Sigmoid colon (tissue), 7 donors: ENCODE results near the gene MACROD2. TPM values are rescaled to one million over a fixed set of nuclear protein-coding genes. Genes with fewer than 3 reads are reported as not detected.

ENCODE experiments used
- DNase-seq: peaks from one replicate; pipeline ENCODE4 v3.0.0-alpha.2; 2019
- H3K27ac ChIP-seq, 4 donors: fragments of 200-600 bp; sonication (generic); one replicate each; pipeline ENCODE4 v1.5.1; 2016 to 2019; ENCODE audit warnings: mild to moderate bottlenecking in 1 of 4
- H3K27me3 ChIP-seq, 3 donors: fragments of 200-600 bp; sonication (generic); one replicate each; pipeline ENCODE4 v1.5.1; 2019; ENCODE audit warnings: mild to moderate bottlenecking in 1 of 3
- H3K36me3 ChIP-seq, 4 donors: fragments of 200-600 bp; sonication (generic); one replicate each; pipeline ENCODE4 v1.5.1; 2016 to 2019
- H3K4me1 ChIP-seq, 4 donors: fragments of 200-600 bp; sonication (generic); one replicate each; pipeline ENCODE4 v1.5.1; 2017 to 2019
- H3K4me3 ChIP-seq, 4 donors: fragments of 200-600 bp; sonication (generic); one replicate each; pipeline ENCODE4 v1.5.1; 2017 to 2019; ENCODE audit warnings: mild to moderate bottlenecking in 2 of 4, moderate library complexity in 1 of 4
- H3K9me3 ChIP-seq, 4 donors: fragments of 200-600 bp in 3 of 4; sonication (generic) in 3 of 4; one replicate each; pipeline versions ENCODE4 v1.5.1 to v1.6.1; 2013 to 2019
- EP300 ChIP-seq, 4 donors: sonication (generic); formaldehyde crosslinking; IDR thresholded peaks; one replicate each; pipeline ENCODE4 v1.6.1; 2017; ENCODE audit warnings: antibody characterized with exemption in 4 of 4
- POLR2A ChIP-seq, 2 donors: fragments of 450-650 bp; IDR thresholded peaks; one replicate each; pipeline ENCODE4 v1.6.1; 2016; ENCODE audit warnings: antibody characterized with exemption in 2 of 2, mild to moderate bottlenecking in 2 of 2, moderate library complexity in 2 of 2
- POLR2AphosphoS5 ChIP-seq, 4 donors: sonication (generic); formaldehyde crosslinking; IDR thresholded peaks; one replicate each; pipeline ENCODE4 v1.6.1; 2017; ENCODE audit warnings: antibody characterized with exemption in 4 of 4
- WGBS, 2 donors: extraction: QIAGEN DNeasy Blood & Tissue Kit; methylation state at CpG; one replicate each; pipeline ENCODE4 v1.1.7; 2013; 5-methylcytosine and 5-hydroxymethylcytosine counted together
- intact Hi-C: fragments of 100-400 bp; cut with DNase I; formaldehyde crosslinking; loops from one replicate; pipeline ENCODE4 v1.15.1; 2023
- polyA plus RNA-seq, 3 donors: library from polyadenylated mRNA; stranded (reverse); fragments of 200-250 nt; gene quantifications; one replicate each; pipeline ENCODE4 v1.2.3, GENCODE V29; 2013
- total RNA-seq, 4 donors: library from RNA; depleted of rRNA; stranded (reverse); fragments of >200 nt; gene quantifications; one replicate each; pipeline ENCODE4 v1.1.0, GENCODE V29; 2016
- TF ChIP-seq, protein P1 (sequence below), 4 experiments: fragments of 450-650 bp in 3 of 4; fragments of 200-600 bp in 1 of 4; IDR thresholded peaks; one replicate each; pipeline ENCODE4 v1.5.1; 2016 to 2019; ENCODE audit warnings: antibody characterized with exemption in 4 of 4, mild to moderate bottlenecking in 3 of 4, moderate library complexity in 2 of 4
- donor health status: healthy with polysubstance abuse.
- donor health status: Bipolar disorder and iron deficiency.
- donor health status: healthy.

The MACROD2 gene
- total and polyA plus RNA-seq, 7 donors: 1.2 to 22.4 (median 5.8) TPM

- WGBS, 2 donors: 73 to 82% methylated on average over 3 of the region's 3 CpGs
- TF ChIP-seq EP300 (IDR thresholded peaks at IDR 0.05) (no peak), POLR2AphosphoS5 (IDR thresholded peaks at IDR 0.05) (no peak), POLR2A (IDR thresholded peaks at IDR 0.05) (no peak)
- TF ChIP-seq, protein P1, sequence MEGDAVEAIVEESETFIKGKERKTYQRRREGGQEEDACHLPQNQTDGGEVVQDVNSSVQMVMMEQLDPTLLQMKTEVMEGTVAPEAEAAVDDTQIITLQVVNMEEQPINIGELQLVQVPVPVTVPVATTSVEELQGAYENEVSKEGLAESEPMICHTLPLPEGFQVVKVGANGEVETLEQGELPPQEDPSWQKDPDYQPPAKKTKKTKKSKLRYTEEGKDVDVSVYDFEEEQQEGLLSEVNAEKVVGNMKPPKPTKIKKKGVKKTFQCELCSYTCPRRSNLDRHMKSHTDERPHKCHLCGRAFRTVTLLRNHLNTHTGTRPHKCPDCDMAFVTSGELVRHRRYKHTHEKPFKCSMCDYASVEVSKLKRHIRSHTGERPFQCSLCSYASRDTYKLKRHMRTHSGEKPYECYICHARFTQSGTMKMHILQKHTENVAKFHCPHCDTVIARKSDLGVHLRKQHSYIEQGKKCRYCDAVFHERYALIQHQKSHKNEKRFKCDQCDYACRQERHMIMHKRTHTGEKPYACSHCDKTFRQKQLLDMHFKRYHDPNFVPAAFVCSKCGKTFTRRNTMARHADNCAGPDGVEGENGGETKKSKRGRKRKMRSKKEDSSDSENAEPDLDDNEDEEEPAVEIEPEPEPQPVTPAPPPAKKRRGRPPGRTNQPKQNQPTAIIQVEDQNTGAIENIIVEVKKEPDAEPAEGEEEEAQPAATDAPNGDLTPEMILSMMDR (IDR thresholded peaks at IDR 0.05): no peak
- H3K27ac ChIP-seq: no peak overlapping the region
- no peaks in the 10 kb centered on the region for H3K9me3 ChIP-seq
- DNase-seq: no peak
- H3K36me3 ChIP-seq: no peaks in the 10 kb centered on the region
- intact Hi-C loops: no loop called here
- no peaks in the 10 kb centered on the region for H3K4me1 ChIP-seq
- no peaks in the 10 kb centered on the region for H3K27me3 ChIP-seq
- no peak overlapping the region for H3K4me3 ChIP-seq
Observed at GRCh38 chr20:14732343-14732742, 737.0 kb downstream of the MACROD2 start.

- Histone ChIP-seq H3K36me3 (no peaks in the 10 kb centered on the region), H3K9me3 (no peaks in the 10 kb centered on the region), H3K4me1 (no peaks in the 10 kb centered on the region), H3K27ac (no peak overlapping the region), H3K4me3 (no peak overlapping the region), H3K27me3 (no peaks in the 10 kb centered on the region)
- no peak for TF ChIP-seq POLR2AphosphoS5 (IDR thresholded peaks at IDR 0.05)
- intact Hi-C loops: no loop called here
- 74 to 81% methylated on average over 1 of the region's 1 CpG for whole genome bisulfite sequencing, 2 donors
- DNase-seq: no peak
Observed at GRCh38 chr20:14732996-14733395, 737.7 kb downstream of the MACROD2 start.

DNA sequence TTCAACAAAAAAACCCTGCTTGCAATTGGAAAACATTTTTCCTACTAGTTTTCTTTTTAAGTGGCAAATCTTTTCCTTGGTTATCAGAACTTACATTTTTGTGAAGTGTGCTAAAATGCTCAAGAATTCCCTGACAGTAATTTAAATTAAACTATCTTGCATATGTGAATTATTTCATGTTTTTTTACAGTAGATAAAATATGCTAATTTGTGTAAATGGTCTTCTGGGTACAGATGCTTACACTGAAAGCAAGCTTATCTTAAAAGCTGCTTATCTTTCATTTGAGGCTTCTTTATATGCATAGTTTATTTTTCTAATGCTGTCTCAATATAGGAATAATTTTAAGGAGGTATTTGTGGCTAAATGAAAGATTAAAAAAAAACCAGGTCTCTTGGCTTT lies 745.1 kb downstream of the MACROD2 start:
- H3K27me3 ChIP-seq: no peaks in the 10 kb centered on the region
- no peak for DNase-seq
- H3K27ac ChIP-seq: no peak overlapping the region
- intact Hi-C loops: no loop called here
- TF ChIP-seq, protein P1 (IDR thresholded peaks at IDR 0.05): no peak
- TF ChIP-seq POLR2A (IDR thresholded peaks at IDR 0.05) (no peak), EP300 (IDR thresholded peaks at IDR 0.05) (no peak), POLR2AphosphoS5 (IDR thresholded peaks at IDR 0.05) (no peak)
- no peak overlapping the region for H3K4me3 ChIP-seq
- no peaks in the 10 kb centered on the region for H3K36me3 ChIP-seq
- no peaks in the 10 kb centered on the region for H3K9me3 ChIP-seq
- H3K4me1 ChIP-seq: no peaks in the 10 kb centered on the region

- TF ChIP-seq POLR2A (IDR thresholded peaks at IDR 0.05) (no peak), POLR2AphosphoS5 (IDR thresholded peaks at IDR 0.05) (no peak), EP300 (IDR thresholded peaks at IDR 0.05) (no peak)
- TF ChIP-seq, protein P1 (IDR thresholded peaks at IDR 0.05): no peak
- H3K36me3 ChIP-seq: no peaks in the 10 kb centered on the region
- intact Hi-C loops: no loop called here
- no peaks in the 10 kb centered on the region for H3K27me3 ChIP-seq
- DNase-seq: no peak
- no peaks in the 10 kb centered on the region for H3K4me1 ChIP-seq
- H3K27ac ChIP-seq: no peak overlapping the region
- no peaks in the 10 kb centered on the region for H3K9me3 ChIP-seq
- H3K4me3 ChIP-seq: no peak overlapping the region
Observed at GRCh38 chr20:14741616-14742015, 746.3 kb downstream of the MACROD2 start.

- no peaks in the 10 kb centered on the region for H3K36me3 ChIP-seq
- no peak for DNase-seq
- no peak overlapping the region for H3K4me3 ChIP-seq
- WGBS, 2 donors: 58 to 61% methylated on average over 3 of the region's 3 CpGs
- intact Hi-C loops: no loop called here
- TF ChIP-seq EP300 (IDR thresholded peaks at IDR 0.05): no peak
- no peak for TF ChIP-seq POLR2AphosphoS5 (IDR thresholded peaks at IDR 0.05)
- no peak for TF ChIP-seq POLR2A (IDR thresholded peaks at IDR 0.05)
- TF ChIP-seq, protein P1 (IDR thresholded peaks at IDR 0.05): no peak
- no peaks in the 10 kb centered on the region for H3K9me3 ChIP-seq
- no peaks in the 10 kb centered on the region for H3K4me1 ChIP-seq
- no peak overlapping the region for H3K27ac ChIP-seq
- no peaks in the 10 kb centered on the region for H3K27me3 ChIP-seq
Observed at GRCh38 chr20:14744723-14745122, 749.4 kb downstream of the MACROD2 start.
